H54 (cell line): ENCODE results near the gene NFATC1.
"Not testable (repeated sequence)": the region's sequence is repeated elsewhere in the genome, so short reads cannot be mapped to it uniquely, and the experiment has no call there.

Source experiments
- DNase-seq: peaks from one replicate; pipeline ENCODE4 v3.0.0; 2011; ENCODE audit warnings: low spot score, mixed read lengths; ENCODE audit not compliant: insufficient read length
- FAIRE-seq: peaks from 3 replicates; lab custom pipeline; 2011; peaks lifted over from hg19 to GRCh38; lab: Jason Lieb, UNC
- POLR2A ChIP-seq: IDR thresholded peaks from 2 replicates; pipeline ENCODE4 v1.6.1; 2011; ENCODE audit warnings: low read depth, mild to moderate bottlenecking, low read length

Gene NFATC1

DNA sequence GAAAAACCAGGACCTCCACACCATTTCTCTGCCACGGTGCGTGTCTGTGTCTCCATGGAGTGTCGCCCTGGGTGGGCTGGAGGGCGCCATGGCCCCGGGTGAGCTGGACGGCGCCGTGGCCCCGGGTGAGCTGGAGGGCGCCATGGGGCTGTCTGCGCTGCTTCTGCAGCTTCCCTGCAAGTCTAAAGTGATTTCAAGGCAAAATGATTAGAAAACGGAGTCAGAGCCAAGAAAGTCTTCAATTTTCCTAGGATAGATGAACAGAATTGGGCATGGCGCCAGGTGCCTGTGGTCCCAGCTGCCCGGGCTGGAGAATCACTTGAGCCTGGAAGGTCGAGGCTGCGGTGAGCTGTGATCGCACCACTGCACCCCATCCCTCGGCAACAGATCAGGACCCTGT, 27.7 kb upstream of the NFATC1 start:
- FAIRE-seq (no peak), DNase-seq (no peak)
- TF ChIP-seq POLR2A, result no peak

DNA sequence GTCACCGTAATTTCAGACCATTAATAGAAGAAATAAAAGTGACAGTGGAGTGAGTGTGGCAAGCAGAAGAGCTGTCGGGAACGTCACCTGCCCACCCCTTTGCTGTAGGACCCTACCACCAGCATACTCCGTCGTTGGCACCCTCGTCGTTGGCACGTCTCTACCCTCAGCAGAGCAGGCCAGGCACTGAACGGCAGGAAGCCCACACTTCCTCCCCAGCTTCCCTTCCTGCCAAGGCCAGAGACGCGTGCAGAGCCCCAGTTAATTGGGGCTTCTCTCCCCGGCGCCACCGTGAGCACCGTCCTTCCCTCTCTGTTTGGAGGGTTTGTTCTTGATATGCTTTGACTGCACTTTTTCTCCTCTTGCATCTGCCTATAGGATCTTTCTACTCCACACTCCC, 27.0 kb upstream of the NFATC1 start:
- no peak for DNase-seq
- FAIRE-seq, result no peak
- no peak for TF ChIP-seq POLR2A

DNA sequence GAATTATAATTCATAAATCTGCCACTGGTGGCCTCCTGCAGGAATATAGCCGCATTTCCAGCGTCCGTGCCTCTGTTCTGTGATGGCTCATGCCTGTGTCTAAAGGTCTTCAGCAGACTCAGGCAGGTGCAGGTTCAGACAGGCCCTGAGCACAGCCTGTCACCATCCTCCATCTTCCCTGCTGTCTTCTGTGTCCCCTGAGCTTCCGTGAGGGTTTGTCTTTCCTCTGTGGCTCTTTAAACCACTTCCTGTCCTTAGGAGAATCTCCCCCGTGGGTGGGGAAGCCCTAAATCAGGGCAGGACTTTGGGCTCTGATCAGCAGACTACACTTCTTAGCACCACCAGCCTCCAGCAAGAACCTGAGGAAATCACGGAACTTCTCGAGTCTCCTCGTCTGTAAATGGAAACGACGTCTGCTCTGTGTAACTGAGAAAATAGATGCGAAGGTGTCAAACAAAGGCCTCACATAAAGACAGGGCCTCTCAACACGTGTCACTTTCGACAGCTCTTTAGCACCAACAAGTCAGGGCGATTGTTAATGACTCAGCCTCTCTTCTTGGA, 24.1 kb upstream of the NFATC1 start:
- DNase-seq, result no peak
- FAIRE-seq, result no peak
- no peak for TF ChIP-seq POLR2A

DNA sequence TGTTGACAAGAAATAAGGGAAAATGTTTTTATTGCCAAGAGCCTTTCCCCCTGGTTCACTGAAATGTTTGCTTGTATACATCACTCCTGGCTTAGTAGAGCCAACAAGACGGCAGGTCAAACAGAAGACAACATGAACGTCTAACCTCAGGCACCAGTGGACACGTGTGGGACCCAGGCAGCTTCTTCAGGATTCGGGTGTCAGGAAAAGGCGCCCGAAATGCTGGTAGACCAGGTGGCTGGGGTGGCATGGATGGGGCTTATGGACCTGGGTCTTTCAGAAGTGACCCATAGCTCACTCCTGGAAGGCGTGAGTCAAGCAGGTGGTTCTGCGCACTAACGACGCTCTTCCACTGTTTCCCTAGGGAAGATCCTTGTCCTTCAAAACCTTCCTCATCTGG, 23.3 kb upstream of the NFATC1 start:
- no peak for TF ChIP-seq POLR2A
- DNase-seq (no peak), FAIRE-seq (no peak)

DNA sequence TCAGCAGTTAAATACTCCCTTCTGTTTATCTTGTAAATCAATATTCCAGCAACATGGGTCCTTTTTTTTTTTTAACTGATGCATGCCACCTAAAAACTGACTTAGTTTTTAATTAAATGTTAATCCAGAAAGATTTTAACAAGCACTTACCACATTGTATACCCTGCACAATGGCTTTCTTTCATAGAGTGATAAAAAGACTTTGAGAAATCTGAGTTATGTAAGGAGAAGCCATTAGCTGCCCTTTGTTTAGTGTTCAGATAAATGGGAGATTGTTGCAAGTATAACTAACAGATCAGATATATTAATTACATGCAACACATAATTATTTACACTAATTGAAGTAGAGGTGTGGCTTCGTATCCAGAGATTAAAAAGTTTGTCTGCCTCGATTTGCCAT, 22.7 kb upstream of the NFATC1 start:
- FAIRE-seq (no peak), DNase-seq (no peak)
- no peak for TF ChIP-seq POLR2A

DNA sequence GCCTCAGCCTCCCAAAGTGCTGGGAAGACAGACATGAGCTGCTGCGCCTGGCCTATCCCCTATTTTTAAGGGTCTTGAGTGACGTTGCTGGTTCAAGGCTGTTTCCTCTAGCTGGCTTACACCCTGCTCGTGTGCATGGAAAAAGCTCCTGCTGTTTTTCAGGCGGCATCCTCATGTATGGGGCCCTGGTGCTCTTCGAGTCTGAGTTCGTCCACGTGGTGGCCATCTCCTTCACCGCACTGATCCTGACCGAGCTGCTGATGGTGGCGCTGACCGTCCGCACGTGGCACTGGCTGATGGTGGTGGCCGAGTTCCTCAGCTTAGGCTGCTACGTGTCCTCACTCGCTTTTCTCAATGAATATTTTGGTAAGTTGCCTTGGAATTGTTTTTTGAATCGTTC, 22.0 kb upstream of the NFATC1 start:
- no peak for FAIRE-seq
- TF ChIP-seq POLR2A, result no peak

DNA sequence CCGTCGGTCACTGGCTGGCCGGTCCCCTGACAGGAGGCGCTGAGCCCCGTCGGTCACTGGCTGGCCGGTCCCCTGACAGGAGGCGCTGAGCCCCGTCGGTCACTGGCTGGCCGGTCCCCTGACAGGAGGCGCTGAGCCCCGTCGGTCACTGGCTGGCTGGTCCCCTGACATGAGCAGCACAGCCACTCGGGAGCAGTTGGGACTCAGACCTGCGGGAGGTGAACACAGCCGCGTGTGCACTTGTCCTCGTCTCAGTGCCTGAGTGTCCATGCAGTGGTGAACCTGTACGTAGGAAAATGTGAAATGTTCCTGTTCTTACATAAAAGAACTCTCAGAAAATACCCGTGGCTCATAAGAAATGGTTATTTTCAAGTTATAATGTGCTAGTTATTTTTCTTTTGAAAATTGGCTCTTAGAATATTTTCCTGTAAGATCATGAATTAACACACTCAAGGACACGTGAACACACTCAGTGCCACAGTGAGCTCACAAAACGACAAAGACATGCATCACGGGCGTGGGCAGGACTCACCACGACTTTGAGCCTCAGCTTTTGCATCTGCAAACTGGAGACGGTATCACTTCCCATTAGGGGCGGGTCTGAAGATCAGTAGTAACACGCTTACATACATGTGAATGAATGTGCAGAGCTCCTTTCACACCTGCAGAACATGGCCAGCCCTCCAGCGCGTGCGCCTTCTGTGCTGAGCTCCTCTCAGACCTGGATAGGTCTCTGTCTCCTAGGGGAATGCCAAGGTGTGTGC, 21.1 kb upstream of the NFATC1 start:
- DNase-seq (no peak), FAIRE-seq (no peak)
- no peak for TF ChIP-seq POLR2A

More for the DNA sequence above, 22.0 kb upstream of the NFATC1 start:
- no peak for DNase-seq

DNA sequence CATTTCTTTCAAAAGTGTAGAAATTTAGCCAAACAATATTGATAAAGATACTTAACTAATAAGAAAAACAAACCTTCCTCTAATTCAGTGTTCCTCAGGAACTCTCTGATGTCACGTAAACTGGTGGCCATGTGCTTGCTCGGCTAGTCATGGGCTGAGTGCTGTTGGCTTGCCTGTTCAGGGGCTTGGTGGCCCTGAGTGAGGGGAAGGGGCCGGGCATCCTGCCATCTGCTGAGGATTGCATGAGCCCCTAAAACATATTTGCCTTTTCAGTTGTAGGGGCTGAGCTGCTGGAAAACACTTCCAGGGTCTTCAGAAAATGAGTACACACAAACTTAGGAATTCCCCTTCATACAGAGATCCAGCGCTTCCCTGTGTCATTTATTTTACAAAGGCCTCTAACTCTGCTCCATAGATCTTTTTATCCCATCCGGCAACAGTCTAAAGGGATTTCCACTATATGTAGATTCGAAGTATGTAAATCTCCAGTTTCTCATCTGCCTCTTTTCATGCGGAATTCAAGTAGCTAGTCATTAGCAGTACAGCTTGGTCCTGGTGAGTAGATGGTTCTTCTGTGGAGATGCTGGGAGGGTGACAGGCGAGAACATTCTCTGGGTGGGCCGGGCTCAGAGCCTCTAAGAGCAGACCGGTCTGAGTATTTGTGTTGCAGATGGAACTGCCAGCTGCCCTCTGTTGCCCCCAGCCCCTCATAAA, 20.1 kb upstream of the NFATC1 start:
- TF ChIP-seq POLR2A, result no peak
- no peak for FAIRE-seq
- DNase-seq, result no peak

DNA sequence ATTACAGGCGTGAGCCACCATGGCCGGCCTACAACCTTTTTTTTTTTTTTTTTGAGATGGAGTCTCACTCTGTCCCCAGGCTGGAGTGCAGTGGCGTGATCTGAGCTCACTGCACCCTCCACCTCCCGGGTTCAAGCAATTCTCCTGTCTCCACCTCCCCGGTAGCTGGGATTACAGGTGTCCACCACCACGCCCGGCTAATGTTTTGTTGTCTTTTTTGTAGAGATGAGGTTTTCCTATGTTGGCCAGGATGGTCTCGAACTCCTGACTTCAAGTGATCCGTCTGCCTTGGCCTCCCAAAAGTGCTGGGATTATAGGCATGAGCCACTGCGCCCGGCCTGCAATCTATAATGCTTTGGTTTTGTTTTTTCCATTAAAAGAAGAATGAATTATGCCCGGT, 19.1 kb upstream of the NFATC1 start:
- not testable (repeated sequence) for FAIRE-seq, DNase-seq

DNA sequence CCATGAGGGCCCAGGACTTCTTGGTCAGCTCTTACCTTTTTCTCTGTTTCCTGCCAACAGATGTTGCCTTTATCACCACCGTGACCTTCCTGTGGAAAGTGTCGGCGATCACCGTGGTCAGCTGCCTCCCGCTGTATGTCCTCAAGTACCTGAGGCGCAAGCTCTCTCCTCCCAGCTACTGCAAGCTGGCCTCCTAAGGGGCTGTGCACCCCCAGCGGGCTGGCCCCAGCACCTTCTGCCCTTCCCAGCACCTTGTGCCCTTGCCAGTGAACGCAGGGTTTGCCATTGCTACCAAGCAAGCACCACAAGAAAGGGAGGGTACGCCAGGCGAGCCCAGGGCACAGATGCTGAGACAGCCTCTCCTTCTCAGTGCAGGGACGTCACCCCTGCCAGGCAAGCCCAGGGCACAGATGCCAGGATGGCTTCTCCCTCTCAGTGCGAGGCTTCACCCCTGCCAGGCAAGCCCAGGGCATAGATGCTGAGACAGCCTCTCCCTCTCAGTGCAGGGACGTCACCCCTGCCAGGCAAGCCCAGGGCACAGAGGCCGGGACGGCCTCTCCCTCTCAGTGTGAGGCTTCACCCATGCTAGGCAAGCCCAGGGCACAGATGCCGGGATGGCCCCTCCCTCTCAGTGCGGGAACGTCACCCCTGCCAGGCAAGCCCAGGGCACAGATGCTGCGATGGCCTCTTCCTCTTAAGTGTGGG, 18.4 kb upstream of the NFATC1 start:
- FAIRE-seq (no peak), DNase-seq (no peak)
- TF ChIP-seq POLR2A, result no peak

DNA sequence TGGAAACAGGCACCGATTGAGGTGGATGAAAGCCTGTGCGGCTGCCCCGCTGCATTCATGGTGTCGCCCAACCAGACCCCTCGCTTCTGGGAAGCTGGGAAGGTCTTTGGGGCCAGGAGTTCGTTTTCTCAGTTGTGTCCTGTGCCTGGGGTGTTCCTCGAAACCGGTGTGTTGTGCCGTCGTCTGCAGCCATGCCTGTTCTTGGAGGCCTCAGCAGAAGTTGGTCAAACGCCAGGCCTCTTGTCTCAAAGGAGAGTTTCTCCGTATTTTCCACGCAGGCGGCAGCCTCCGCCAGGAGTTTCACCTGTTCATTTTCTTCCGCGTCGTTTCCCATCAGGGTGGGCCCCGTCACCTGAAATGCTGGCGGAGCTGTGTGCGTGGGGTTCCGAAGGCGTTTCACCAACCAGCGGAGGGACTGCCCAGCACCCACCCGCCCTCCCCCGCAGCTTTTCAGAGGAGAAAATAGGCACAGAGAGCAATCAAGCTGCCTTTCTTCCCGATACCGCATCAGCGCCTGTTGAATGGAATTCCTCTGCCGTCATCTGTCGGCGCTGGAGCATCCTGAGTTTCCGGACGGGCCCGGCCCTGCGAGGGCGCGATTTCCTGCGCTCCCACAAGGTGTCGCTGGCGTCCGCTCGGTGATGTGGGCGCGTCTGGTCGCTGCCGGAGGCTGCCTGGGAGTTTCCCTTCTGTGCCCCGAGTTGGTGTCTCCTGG, 17.0 kb upstream of the NFATC1 start:
- FAIRE-seq (no peak), DNase-seq (no peak)
- no peak for TF ChIP-seq POLR2A

DNA sequence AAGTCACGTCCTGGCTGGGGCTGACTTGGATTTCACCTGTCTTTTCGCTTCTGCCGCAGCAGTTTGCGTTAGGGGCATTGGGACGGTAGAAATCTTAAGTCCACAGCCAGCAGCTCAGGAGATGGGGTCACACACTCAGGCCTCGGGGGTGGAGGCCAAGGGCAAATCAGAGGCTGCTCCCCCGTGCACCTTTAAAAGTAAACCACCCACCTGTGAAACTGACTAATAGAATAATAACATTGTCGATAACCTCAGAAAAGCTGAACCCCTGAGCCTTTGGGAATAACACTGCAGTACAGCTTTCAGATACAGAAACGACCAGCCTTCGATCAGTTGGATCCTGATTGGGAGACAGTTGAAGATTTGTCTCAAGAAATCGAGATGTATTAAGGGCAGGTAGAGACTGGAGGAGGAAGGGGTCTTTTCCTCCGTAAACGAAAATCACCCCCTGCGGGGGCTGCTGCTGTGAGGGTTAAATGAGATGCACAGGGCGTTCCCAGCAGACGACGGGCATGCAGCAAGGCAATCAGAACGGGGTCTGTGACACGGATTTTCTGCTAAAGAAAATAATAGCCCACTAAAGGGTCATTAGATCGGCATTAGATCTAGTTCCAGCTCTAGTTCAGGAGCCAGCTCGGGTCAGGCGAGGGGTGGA, 16.4 kb upstream of the NFATC1 start:
- no peak for TF ChIP-seq POLR2A
- no peak for FAIRE-seq
- no peak for DNase-seq
